Esophagus muscularis mucosa (tissue), 3 donors: ENCODE results near the gene CYSTM1.

ENCODE experiments used
- CTCF ChIP-seq, 3 experiments: fragments of 200-600 bp in 2 of 3; fragments of 450-650 bp in 1 of 3; sonication (generic) in 2 of 3; IDR thresholded peaks; one replicate each; pipeline ENCODE4 v1.5.1; 2017 to 2019; ENCODE audit warnings: antibody characterized with exemption in 3 of 3, mild to moderate bottlenecking in 2 of 3, moderate library complexity in 1 of 3
- POLR2AphosphoS5 ChIP-seq, 2 donors: sonication (generic); formaldehyde crosslinking; IDR thresholded peaks; one replicate each; pipeline ENCODE4 v1.6.1; 2017; ENCODE audit warnings: antibody characterized with exemption in 2 of 2

- no peak for TF ChIP-seq CTCF (IDR thresholded peaks at IDR 0.05)
- TF ChIP-seq POLR2AphosphoS5 (IDR thresholded peaks at IDR 0.05), result no peak
Measured at GRCh38 chr5:140208065-140208464, 33.1 kb downstream of the CYSTM1 start.
